Measurements from ENCODE around the gene DDX17. TPM values are rescaled to one million over a fixed set of nuclear protein-coding genes. Genes with fewer than 3 reads are reported as not detected.

DDX17 gene
- total RNA-seq, 1 experiment from 2014 or later = 399 TPM

DNA sequence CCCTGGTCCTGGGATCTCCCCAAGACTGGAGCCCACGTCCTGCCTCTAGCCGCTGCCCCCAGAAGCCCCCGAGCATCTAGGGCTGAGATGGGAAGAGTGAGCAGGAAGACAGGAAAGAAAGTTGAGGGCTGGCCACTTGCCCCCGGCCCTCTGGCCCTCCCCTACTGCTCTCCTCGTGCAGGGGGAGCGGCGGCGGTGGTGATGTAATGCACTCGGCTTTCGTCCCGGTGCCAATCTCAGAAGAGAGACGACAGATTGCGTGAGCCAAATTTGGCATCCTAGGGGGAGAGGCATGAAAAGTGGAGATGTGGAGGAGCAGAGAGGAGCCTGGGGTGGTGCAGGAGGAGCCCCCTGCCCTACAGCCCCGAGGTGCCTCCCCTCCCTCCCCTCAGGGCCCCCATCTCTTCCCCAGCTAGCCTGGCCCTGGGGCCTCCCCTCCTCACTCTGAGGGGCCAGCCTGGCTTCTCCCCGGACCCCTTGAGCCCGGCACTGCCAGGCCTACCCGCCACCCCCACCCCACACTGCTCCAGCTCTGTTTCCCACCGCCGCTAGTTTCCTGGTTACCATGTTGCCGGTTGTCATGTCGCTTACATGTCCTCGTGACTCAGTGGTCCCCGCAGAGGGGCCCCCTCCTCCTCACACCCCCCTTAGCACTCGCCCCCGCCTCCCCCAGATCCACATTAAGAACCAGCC, 53.6 kb downstream of the DDX17 start:
- no peak for DNase-seq (ENCODE audit: low spot score)
- Mint-ChIP-seq H3K9me3 (no peaks in the 10 kb centered on the region), H3K27me3 (ENCODE audit: low read depth) (peaks cover 56% of the 10 kb centered on the region), H3K36me3 (no peaks in the 10 kb centered on the region), H3K4me3 (no peak overlapping the region), H3K4me1 (peaks cover 29% of the 10 kb centered on the region), H3K27ac (no peak overlapping the region)
- no peak for ATAC-seq
- no peak for TF ChIP-seq PRRX2 (CRISPR knock-in tag; IDR thresholded peaks at IDR 0.05)
- no peak for TF ChIP-seq ESRRA (CRISPR knock-in tag; IDR thresholded peaks at IDR 0.05; ENCODE audit: borderline replicate concordance)
- TF ChIP-seq, protein P1, sequence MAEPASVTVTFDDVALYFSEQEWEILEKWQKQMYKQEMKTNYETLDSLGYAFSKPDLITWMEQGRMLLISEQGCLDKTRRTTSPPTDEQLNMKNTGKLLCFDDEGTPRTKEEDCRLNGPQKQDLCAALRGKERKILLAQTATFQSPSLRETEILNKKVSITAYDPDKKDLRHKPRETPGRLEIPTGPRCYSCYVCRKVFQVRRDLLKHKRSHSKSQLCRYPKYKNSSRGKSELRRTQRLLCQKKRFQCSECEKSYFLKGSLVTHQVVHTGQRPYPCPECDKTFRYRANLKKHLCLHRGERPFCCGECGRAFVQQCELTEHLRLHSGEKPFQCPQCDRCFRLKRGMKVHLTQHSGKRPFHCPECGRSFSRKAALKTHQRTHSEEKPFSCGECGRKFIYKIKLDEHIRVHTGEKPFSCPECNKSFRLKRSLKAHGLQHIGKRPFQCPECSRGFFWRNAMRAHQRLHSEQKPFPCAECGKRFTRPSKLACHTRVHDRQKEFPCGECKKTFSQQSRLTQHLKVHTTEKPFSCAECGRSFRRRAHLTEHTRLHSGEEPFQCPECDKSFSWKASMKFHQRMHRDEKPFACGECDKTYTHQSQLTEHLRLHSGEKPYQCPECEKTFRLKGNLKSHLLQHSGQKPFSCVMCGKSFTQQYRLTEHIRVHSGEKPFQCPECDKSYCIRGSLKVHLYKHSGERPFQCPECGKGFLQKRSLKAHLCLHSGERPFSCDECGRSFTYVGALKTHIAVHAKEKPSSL (CRISPR knock-in tag; conservative IDR thresholded peaks at IDR 0.05) = no peak
- no peak for TF ChIP-seq GTF2I (CRISPR knock-in tag; conservative IDR thresholded peaks at IDR 0.05)
- no peak for TF ChIP-seq OVOL2 (CRISPR knock-in tag; IDR thresholded peaks at IDR 0.05; ENCODE audit: borderline replicate concordance)
- no peak for TF ChIP-seq SMAD4 (CRISPR knock-in tag; IDR thresholded peaks at IDR 0.05)
- TF ChIP-seq, protein P2, sequence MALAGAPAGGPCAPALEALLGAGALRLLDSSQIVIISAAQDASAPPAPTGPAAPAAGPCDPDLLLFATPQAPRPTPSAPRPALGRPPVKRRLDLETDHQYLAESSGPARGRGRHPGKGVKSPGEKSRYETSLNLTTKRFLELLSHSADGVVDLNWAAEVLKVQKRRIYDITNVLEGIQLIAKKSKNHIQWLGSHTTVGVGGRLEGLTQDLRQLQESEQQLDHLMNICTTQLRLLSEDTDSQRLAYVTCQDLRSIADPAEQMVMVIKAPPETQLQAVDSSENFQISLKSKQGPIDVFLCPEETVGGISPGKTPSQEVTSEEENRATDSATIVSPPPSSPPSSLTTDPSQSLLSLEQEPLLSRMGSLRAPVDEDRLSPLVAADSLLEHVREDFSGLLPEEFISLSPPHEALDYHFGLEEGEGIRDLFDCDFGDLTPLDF (CRISPR knock-in tag; IDR thresholded peaks at IDR 0.05) = no peak
- no peak for TF ChIP-seq RELA (CRISPR knock-in tag; IDR thresholded peaks at IDR 0.05; ENCODE audit: borderline replicate concordance)
- POLR2A ChIA-PET = interaction anchor here (0.6 to 1.2 kb wide), 2 partner anchors 10 to 645 kb away, joined by 4 to 6 read pairs; no protein-coding TSS in a partner anchor
- CTCF ChIA-PET = interaction anchor here (1.2 to 1.4 kb wide), 2 partner anchors 17 to 18 kb away, joined by 5 read pairs; no protein-coding TSS in a partner anchor

DNA sequence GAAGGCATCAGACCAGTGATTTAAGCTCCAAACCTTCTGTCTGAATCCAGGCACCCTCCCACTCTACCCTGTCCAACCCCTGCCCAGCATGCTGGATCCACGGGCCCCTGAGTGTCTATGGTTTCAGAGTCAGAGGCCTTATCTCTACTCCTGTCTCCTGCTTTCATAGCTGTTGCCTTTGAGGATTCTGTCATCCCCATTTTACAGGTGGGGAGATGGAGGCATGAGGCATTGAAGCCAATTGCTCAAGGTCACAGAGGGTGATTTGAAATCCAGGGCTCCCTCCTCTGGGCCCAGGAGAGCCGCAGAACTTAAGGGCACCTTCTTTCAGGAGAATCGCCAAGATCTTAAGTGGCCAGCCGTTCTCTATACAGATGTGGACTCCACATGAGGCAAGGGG, 54.2 kb downstream of the DDX17 start:
- no peak for DNase-seq (ENCODE audit: low spot score)
- H3K4me3 Mint-ChIP-seq = no peak overlapping the region
- H3K4me1 Mint-ChIP-seq = peaks cover 29% of the 10 kb centered on the region
- H3K27me3 Mint-ChIP-seq (ENCODE audit: low read depth) = peaks cover 50% of the 10 kb centered on the region
- no peaks in the 10 kb centered on the region for H3K9me3 Mint-ChIP-seq
- ChIA-PET CTCF (interaction anchor here (1.4 kb wide), 1 partner anchor 17 kb away, joined by 5 read pairs; no protein-coding TSS in a partner anchor), POLR2A (no interaction called here)
- TF ChIP-seq GRHL2 (CRISPR knock-in tag; IDR thresholded peaks at IDR 0.05; ENCODE audit: insufficient replicate concordance, severe bottlenecking) (no peak), MYBL2 (CRISPR knock-in tag; IDR thresholded peaks at IDR 0.05) (no peak), CREB1 (CRISPR knock-in tag; IDR thresholded peaks at IDR 0.05) (no peak), CREM (CRISPR knock-in tag; IDR thresholded peaks at IDR 0.05) (no peak), SMAD4 (CRISPR knock-in tag; IDR thresholded peaks at IDR 0.05) (no peak), NR2C2 (CRISPR knock-in tag; IDR thresholded peaks at IDR 0.05) (no peak)
- TF ChIP-seq, protein P3, sequence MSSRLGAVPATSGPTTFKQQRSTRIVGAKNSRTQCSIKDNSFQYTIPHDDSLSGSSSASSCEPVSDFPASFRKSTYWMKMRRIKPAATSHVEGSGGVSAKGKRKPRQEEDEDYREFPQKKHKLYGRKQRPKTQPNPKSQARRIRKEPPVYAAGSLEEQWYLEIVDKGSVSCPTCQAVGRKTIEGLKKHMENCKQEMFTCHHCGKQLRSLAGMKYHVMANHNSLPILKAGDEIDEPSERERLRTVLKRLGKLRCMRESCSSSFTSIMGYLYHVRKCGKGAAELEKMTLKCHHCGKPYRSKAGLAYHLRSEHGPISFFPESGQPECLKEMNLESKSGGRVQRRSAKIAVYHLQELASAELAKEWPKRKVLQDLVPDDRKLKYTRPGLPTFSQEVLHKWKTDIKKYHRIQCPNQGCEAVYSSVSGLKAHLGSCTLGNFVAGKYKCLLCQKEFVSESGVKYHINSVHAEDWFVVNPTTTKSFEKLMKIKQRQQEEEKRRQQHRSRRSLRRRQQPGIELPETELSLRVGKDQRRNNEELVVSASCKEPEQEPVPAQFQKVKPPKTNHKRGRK (CRISPR knock-in tag; IDR thresholded peaks at IDR 0.05; ENCODE audit: borderline replicate concordance) = no peak
- TF ChIP-seq, protein P4, sequence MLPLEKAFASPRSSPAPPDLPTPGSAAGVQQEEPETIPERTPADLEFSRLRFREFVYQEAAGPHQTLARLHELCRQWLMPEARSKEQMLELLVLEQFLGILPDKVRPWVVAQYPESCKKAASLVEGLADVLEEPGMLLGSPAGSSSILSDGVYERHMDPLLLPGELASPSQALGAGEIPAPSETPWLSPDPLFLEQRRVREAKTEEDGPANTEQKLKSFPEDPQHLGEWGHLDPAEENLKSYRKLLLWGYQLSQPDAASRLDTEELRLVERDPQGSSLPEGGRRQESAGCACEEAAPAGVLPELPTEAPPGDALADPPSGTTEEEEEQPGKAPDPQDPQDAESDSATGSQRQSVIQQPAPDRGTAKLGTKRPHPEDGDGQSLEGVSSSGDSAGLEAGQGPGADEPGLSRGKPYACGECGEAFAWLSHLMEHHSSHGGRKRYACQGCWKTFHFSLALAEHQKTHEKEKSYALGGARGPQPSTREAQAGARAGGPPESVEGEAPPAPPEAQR (CRISPR knock-in tag; IDR thresholded peaks at IDR 0.05) = no peak
- TF ChIP-seq, protein P5, sequence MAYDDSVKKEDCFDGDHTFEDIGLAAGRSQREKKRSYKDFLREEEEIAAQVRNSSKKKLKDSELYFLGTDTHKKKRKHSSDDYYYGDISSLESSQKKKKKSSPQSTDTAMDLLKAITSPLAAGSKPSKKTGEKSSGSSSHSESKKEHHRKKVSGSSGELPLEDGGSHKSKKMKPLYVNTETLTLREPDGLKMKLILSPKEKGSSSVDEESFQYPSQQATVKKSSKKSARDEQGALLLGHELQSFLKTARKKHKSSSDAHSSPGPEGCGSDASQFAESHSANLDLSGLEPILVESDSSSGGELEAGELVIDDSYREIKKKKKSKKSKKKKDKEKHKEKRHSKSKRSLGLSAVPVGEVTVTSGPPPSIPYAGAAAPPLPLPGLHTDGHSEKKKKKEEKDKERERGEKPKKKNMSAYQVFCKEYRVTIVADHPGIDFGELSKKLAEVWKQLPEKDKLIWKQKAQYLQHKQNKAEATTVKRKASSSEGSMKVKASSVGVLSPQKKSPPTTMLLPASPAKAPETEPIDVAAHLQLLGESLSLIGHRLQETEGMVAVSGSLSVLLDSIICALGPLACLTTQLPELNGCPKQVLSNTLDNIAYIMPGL (CRISPR knock-in tag; IDR thresholded peaks at IDR 0.05) = no peak
- TF ChIP-seq, protein P6, sequence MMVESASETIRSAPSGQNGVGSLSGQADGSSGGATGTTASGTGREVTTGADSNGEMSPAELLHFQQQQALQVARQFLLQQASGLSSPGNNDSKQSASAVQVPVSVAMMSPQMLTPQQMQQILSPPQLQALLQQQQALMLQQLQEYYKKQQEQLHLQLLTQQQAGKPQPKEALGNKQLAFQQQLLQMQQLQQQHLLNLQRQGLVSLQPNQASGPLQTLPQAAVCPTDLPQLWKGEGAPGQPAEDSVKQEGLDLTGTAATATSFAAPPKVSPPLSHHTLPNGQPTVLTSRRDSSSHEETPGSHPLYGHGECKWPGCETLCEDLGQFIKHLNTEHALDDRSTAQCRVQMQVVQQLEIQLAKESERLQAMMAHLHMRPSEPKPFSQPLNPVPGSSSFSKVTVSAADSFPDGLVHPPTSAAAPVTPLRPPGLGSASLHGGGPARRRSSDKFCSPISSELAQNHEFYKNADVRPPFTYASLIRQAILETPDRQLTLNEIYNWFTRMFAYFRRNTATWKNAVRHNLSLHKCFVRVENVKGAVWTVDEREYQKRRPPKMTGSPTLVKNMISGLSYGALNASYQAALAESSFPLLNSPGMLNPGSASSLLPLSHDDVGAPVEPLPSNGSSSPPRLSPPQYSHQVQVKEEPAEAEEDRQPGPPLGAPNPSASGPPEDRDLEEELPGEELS (CRISPR knock-in tag; IDR thresholded peaks at IDR 0.05) = no peak
- no peak for ATAC-seq
- no peak overlapping the region for H3K27ac Mint-ChIP-seq
- H3K36me3 Mint-ChIP-seq = no peaks in the 10 kb centered on the region

Data from WTC11 (cell line).